HCT116 (cell line): ENCODE measurements around the gene RABIF. TPM values are rescaled to one million over a fixed set of nuclear protein-coding genes. Genes with fewer than 3 reads are reported as not detected.
"Not testable (repeated sequence)": the region's sequence is repeated elsewhere in the genome, so short reads cannot be mapped to it uniquely, and the experiment has no call there.

Experiments
- ATAC-seq: fragments of 200-7000 bp; cut with Tn5 transposase; 2 replicates; pipeline ENCODE4 v1.9.1; 2020; ENCODE audit warnings: mild to moderate bottlenecking, moderate library complexity
- BruUV-seq: library from RNA; stranded (reverse); fragments of 400-500 nt; replicated peaks from 2 replicates; lab custom pipeline; 2021; lab: Mats Ljungman, UMichigan
- CTCF ChIA-PET: fragments of 300-600 bp; sonication (Branson Sonifier 250); formaldehyde crosslinking; loops from one replicate; lab custom pipeline; 2021; ENCODE audit warnings: antibody characterized with exemption; lab: Charles Lee
- POLR2A ChIA-PET: fragments of 300-600, 350-600 bp; sonication (Branson Sonifier 250); formaldehyde crosslinking; loops from one replicate; lab custom pipeline; 2021; ENCODE audit warnings: antibody characterized with exemption; lab: Charles Lee
- RAD21 ChIA-PET, 2 experiments: fragments of 300-600 bp; sonication (Branson Sonifier 250); formaldehyde crosslinking; loops; one replicate each; lab custom pipeline; 2023; ENCODE audit warnings: low total read pairs in 2 of 2; ENCODE audit not compliant: uncharacterized antibody in 2 of 2, unreplicated experiment in 2 of 2, low non-redundant PET in 1 of 2; lab: Charles Lee
- DNase-seq: peaks from one replicate; pipeline ENCODE4 v3.0.0-alpha.2; 2010; ENCODE audit warnings: low read depth, low spot score
- H2AFZ ChIP-seq: fragments of 200-600 bp; shearing (Covaris generic), sonication (generic); 2 replicates; pipeline ENCODE4 v1.6.1; 2017; ENCODE audit warnings: low read depth, mixed run types, mixed read lengths, antibody characterized with exemption, low read length; ENCODE audit not compliant: poor library complexity, severe bottlenecking
- H3K27ac ChIP-seq: 2 replicates; pipeline ENCODE4 v1.5.1; 2012; ENCODE audit warnings: low read depth, low read length
- H3K27me3 ChIP-seq: fragments of 200-600 bp; sonication (generic); 2 replicates; pipeline ENCODE4 v1.6.1; 2016; ENCODE audit warnings: mixed run types, low read length, mixed read lengths; ENCODE audit not compliant: insufficient read depth
- H3K36me3 ChIP-seq, 2 experiments: fragments of 200-500 bp in 1 of 2; fragments of 200-600 bp in 1 of 2; sonication (Bioruptor generic) in 1 of 2; sonication (generic) in 1 of 2; 2 replicates each; pipeline versions ENCODE4 v1.5.1 to v1.6.1; 2014 to 2016; ENCODE audit warnings: low read length in 2 of 2, inconsistent platforms in 1 of 2, mixed read lengths in 1 of 2, mixed run types in 1 of 2; ENCODE audit not compliant: insufficient read depth in 2 of 2, control insufficient read depth in 1 of 2
- H3K4me1 ChIP-seq, 2 experiments: fragments of 200-600 bp in 1 of 2; sonication (generic) in 1 of 2; 2 replicates each; pipeline versions ENCODE4 v1.5.1 to v1.6.1; 2012 to 2017; ENCODE audit warnings: low read length in 2 of 2, inconsistent platforms in 1 of 2, mild to moderate bottlenecking in 1 of 2, mixed read lengths in 1 of 2, mixed run types in 1 of 2, moderate library complexity in 1 of 2; ENCODE audit not compliant: insufficient read depth in 2 of 2, control insufficient read depth in 1 of 2
- H3K4me2 ChIP-seq: fragments of 200-600 bp; sonication (generic); 2 replicates; pipeline ENCODE4 v1.6.1; 2017; ENCODE audit warnings: mixed run types, low read length, mixed read lengths
- H3K4me3 ChIP-seq, 2 experiments: fragments of 200-600 bp in 1 of 2; sonication (generic) in 1 of 2; replicated peaks in 1 of 2; 2 replicates each; pipeline ENCODE4 v1.5.1; 2011 to 2016; ENCODE audit warnings: low read length in 2 of 2, control low read depth in 1 of 2, low read depth in 1 of 2, mild to moderate bottlenecking in 1 of 2, mixed read lengths in 1 of 2, mixed run types in 1 of 2
- H3K79me2 ChIP-seq: fragments of 200-600 bp; sonication (generic); 2 replicates; pipeline ENCODE4 v1.6.1; 2017; ENCODE audit warnings: mild to moderate bottlenecking, mixed run types, low read length, moderate library complexity, mixed read lengths; ENCODE audit not compliant: insufficient read depth
- H3K9ac ChIP-seq: fragments of 200-600 bp; sonication (generic); 2 replicates; pipeline ENCODE4 v1.6.1; 2016; ENCODE audit warnings: low read length, mixed read lengths
- H3K9me2 ChIP-seq: fragments of 200-600 bp; sonication (generic), shearing (Covaris generic); 2 replicates; pipeline ENCODE4 v1.6.1; 2017; ENCODE audit warnings: mixed run types, mild to moderate bottlenecking, moderate library complexity; ENCODE audit not compliant: insufficient read depth
- H3K9me3 ChIP-seq, 2 experiments: fragments of 200-500 bp in 1 of 2; fragments of 200-600 bp in 1 of 2; sonication (Bioruptor generic) in 1 of 2; sonication (generic) in 1 of 2; 2 replicates each; pipeline ENCODE4 v1.6.1; 2014 to 2017; ENCODE audit warnings: low read length in 2 of 2, mixed read lengths in 2 of 2, inconsistent platforms in 1 of 2, low read depth in 1 of 2, mild to moderate bottlenecking in 1 of 2, mixed run types in 1 of 2, moderate library complexity in 1 of 2; ENCODE audit not compliant: control insufficient read depth in 1 of 2, insufficient read depth in 1 of 2
- H4K20me1 ChIP-seq: fragments of 200-600 bp; sonication (generic), shearing (Covaris generic); 2 replicates; pipeline ENCODE4 v1.6.1; 2017; ENCODE audit warnings: mixed run types, mild to moderate bottlenecking, moderate library complexity; ENCODE audit not compliant: insufficient read depth
- CEBPB ChIP-seq: IDR thresholded peaks from 2 replicates; pipeline ENCODE4 v1.6.1; 2012; ENCODE audit warnings: low read depth
- EGR1 ChIP-seq: IDR thresholded peaks from 2 replicates; pipeline ENCODE4 v1.6.1; 2012; ENCODE audit warnings: low read depth
- EZH2 ChIP-seq: fragments of 200-600 bp; sonication (generic); IDR thresholded peaks from 2 replicates; pipeline ENCODE4 v1.6.1; 2017; ENCODE audit warnings: antibody characterized with exemption, mixed run types
- FOSL1 ChIP-seq: IDR thresholded peaks from 2 replicates; pipeline ENCODE4 v1.6.1; 2012; ENCODE audit warnings: low read depth
- POLR2A ChIP-seq: IDR thresholded peaks from 2 replicates; pipeline ENCODE4 v1.7.0; 2011; ENCODE audit warnings: borderline replicate concordance; ENCODE audit not compliant: insufficient read depth, insufficient read length; ENCODE audit errors: extremely low read depth
- REST ChIP-seq: IDR thresholded peaks from 2 replicates; pipeline ENCODE4 v1.6.1; 2012; ENCODE audit warnings: low read depth
- ZFX ChIP-seq: fragments of 450-650 bp; IDR thresholded peaks from 2 replicates; pipeline ENCODE4 v1.6.1; 2017
- ZNF274 ChIP-seq: fragments of 200-500 bp; sonication (Bioruptor generic); IDR thresholded peaks from 2 replicates; pipeline ENCODE4 v1.6.1; 2014; ENCODE audit warnings: mild to moderate bottlenecking, low read depth, low read length, inconsistent platforms
- intact Hi-C: fragments of 100-400 bp; cut with micrococcal nuclease; formaldehyde crosslinking; loops from 2 replicates; pipeline ENCODE4 v1.10.0; 2022
- total RNA-seq: library from RNA; stranded (reverse); gene quantifications from one replicate; pipeline ENCODE4 v1.2.1, GENCODE V29; 2021; ENCODE audit not compliant: unreplicated experiment
- TF ChIP-seq, protein P1 (sequence below): IDR thresholded peaks from 2 replicates; pipeline ENCODE4 v1.6.1; 2012

The RABIF gene
- total RNA-seq, 1 experiment from 2014 or later: 5.4 TPM

GRCh38 chr1:202915146-202915545, 26.2 kb upstream of the RABIF start:
- Histone ChIP-seq H3K9ac (no peak overlapping the region), H3K4me2 (no peak overlapping the region), H3K4me1 (no peaks in the 10 kb centered on the region), H3K27ac (no peak overlapping the region), H4K20me1 (no peaks in the 10 kb centered on the region), H2AFZ (no peak overlapping the region), H3K27me3 (no peaks in the 10 kb centered on the region), H3K36me3 (peaks cover 24 to 39% of the 10 kb centered on the region in 2 experiments; a peak in 3 of 4 replicates), H3K79me2 (no peaks in the 10 kb centered on the region), H3K9me3 (no peaks in the 10 kb centered on the region), H3K9me2 (no peaks in the 10 kb centered on the region), H3K4me3 (no peak overlapping the region)
- ChIA-PET CTCF (no interaction called here), RAD21 (no interaction called here), POLR2A (no interaction called here)
- intact Hi-C loops: no loop called here
- DNase-seq (no peak), ATAC-seq (no peak)
- no peak for TF ChIP-seq ZNF274
- no peak for TF ChIP-seq POLR2A
- no peak for TF ChIP-seq EGR1
- TF ChIP-seq, protein P1, sequence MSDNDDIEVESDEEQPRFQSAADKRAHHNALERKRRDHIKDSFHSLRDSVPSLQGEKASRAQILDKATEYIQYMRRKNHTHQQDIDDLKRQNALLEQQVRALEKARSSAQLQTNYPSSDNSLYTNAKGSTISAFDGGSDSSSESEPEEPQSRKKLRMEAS: no peak
- no peak for TF ChIP-seq EZH2
- no peak for TF ChIP-seq CEBPB
- TF ChIP-seq FOSL1: no peak
- TF ChIP-seq ZFX: no peak
- TF ChIP-seq REST: no peak
- no TSS peak for BruUV-seq

- H2AFZ ChIP-seq, BruUV-seq, H3K9ac ChIP-seq, H3K4me3 ChIP-seq, H3K79me2 ChIP-seq, H3K9me2 ChIP-seq, POLR2A ChIA-PET, H3K9me3 ChIP-seq, H3K4me2 ChIP-seq, ATAC-seq, intact Hi-C loops, H3K27ac ChIP-seq, DNase-seq, RAD21 ChIA-PET, CTCF ChIA-PET, H4K20me1 ChIP-seq, H3K27me3 ChIP-seq, H3K4me1 ChIP-seq: not testable (repeated sequence)
- peaks cover 30 to 41% of the 10 kb centered on the region in 2 experiments; a peak in 3 of 4 replicates for H3K36me3 ChIP-seq
These were observed 23.5 kb upstream of the RABIF start for GRCh38 chr1:202912476-202912875.
